HEK293 (cell line): ENCODE results near the gene ATP2A3.
A peak's percentile ranks its signal among the peaks of the same experiment; 100 is the strongest.

Experiments
- CTCF ChIA-PET: fragments of 350-600 bp; formaldehyde crosslinking; extraction: SDS; loops from one replicate; lab custom pipeline; 2021; ENCODE audit warnings: antibody characterized with exemption; lab: Yijun Ruan, JAX
- POLR2A ChIA-PET: fragments of 300-600 bp; formaldehyde crosslinking; extraction: SDS; loops from one replicate; lab custom pipeline; 2020; ENCODE audit warnings: antibody characterized with exemption, inconsistent platforms; lab: Yijun Ruan, JAX
- H3K27ac ChIP-seq: fragments of 200-500 bp; sonication (Bioruptor generic); 2 replicates; pipeline ENCODE4 v1.5.1; 2014; ENCODE audit warnings: low read depth, low read length, control low read depth, inconsistent platforms; ENCODE audit errors: extremely low read depth
- H3K36me3 ChIP-seq, 2 experiments: fragments of 200-500 bp in 1 of 2; sonication (Bioruptor generic) in 1 of 2; 1 replicate in 1 of 2; 2 replicates in 1 of 2; pipeline ENCODE4 v1.5.1; 2014 to 2017; ENCODE audit warnings: inconsistent platforms in 2 of 2, low read length in 2 of 2; ENCODE audit not compliant: control insufficient read depth in 2 of 2, insufficient read depth in 1 of 2
- H3K4me1 ChIP-seq: fragments of 200-500 bp; sonication (Bioruptor generic); 2 replicates; pipeline ENCODE4 v1.5.1; 2014; ENCODE audit warnings: mild to moderate bottlenecking, low read length, inconsistent platforms; ENCODE audit not compliant: control insufficient read depth, insufficient read depth
- H3K4me3 ChIP-seq: 2 replicates; pipeline ENCODE4 v1.5.1; 2011; ENCODE audit warnings: low read depth, mild to moderate bottlenecking, control low read depth, low read length, moderate library complexity
- H3K9me3 ChIP-seq: fragments of 200-500 bp; sonication (Bioruptor generic); 2 replicates; pipeline ENCODE4 v1.5.1; 2014; ENCODE audit warnings: low read depth, low read length, inconsistent platforms; ENCODE audit not compliant: control insufficient read depth, insufficient read depth
- IKZF3 ChIP-seq: fragments of 450-650 bp; IDR thresholded peaks from 2 replicates; pipeline ENCODE4 v1.5.0; 2018; ENCODE audit warnings: missing biosample characterization, mild to moderate bottlenecking, missing genetic modification characterization, moderate library complexity
- KLF9 ChIP-seq: fragments of 450-650 bp; formaldehyde crosslinking; IDR thresholded peaks from 2 replicates; pipeline ENCODE4 v1.5.1; 2016; ENCODE audit warnings: missing biosample characterization, missing genetic modification characterization, low read depth
- MZF1 ChIP-seq: fragments of 450-650 bp; formaldehyde crosslinking; IDR thresholded peaks from 2 replicates; pipeline ENCODE4 v1.5.1; 2017; ENCODE audit warnings: missing biosample characterization, missing genetic modification characterization, borderline replicate concordance
- ZIC2 ChIP-seq: fragments of 450-650 bp; formaldehyde crosslinking; IDR thresholded peaks from 2 replicates; pipeline ENCODE4 v1.5.1; 2016; ENCODE audit warnings: missing biosample characterization, missing genetic modification characterization
- ZNF175 ChIP-seq: fragments of 450-650 bp; formaldehyde crosslinking; IDR thresholded peaks from 2 replicates; pipeline ENCODE4 v1.5.1; 2016; ENCODE audit warnings: missing biosample characterization, missing genetic modification characterization
- ZNF2 ChIP-seq: fragments of 450-650 bp; formaldehyde crosslinking; IDR thresholded peaks from 2 replicates; pipeline ENCODE4 v1.5.1; 2016; ENCODE audit warnings: missing biosample characterization, missing genetic modification characterization
- ZNF211 ChIP-seq: fragments of 450-650 bp; formaldehyde crosslinking; IDR thresholded peaks from 2 replicates; pipeline ENCODE4 v1.5.1; 2016; ENCODE audit warnings: low read depth, missing biosample characterization, missing genetic modification characterization
- ZNF324 ChIP-seq: fragments of 450-650 bp; formaldehyde crosslinking; IDR thresholded peaks from 2 replicates; pipeline ENCODE4 v1.5.1; 2016; ENCODE audit warnings: missing biosample characterization, missing genetic modification characterization
- ZNF416 ChIP-seq: fragments of 450-650 bp; formaldehyde crosslinking; IDR thresholded peaks from 2 replicates; pipeline ENCODE4 v1.5.1; 2016; ENCODE audit warnings: missing biosample characterization, missing genetic modification characterization
- ZNF600 ChIP-seq: fragments of 450-650 bp; formaldehyde crosslinking; IDR thresholded peaks from 2 replicates; pipeline ENCODE4 v1.5.1; 2016; ENCODE audit warnings: missing biosample characterization, missing genetic modification characterization
- TF ChIP-seq, protein P1 (sequence below): fragments of 450-650 bp; formaldehyde crosslinking; conservative IDR thresholded peaks from 2 replicates; pipeline ENCODE4 v1.5.1; 2016; ENCODE audit warnings: low read depth, missing biosample characterization, missing genetic modification characterization
- TF ChIP-seq, protein P2 (sequence below): fragments of 450-650 bp; formaldehyde crosslinking; IDR thresholded peaks from 2 replicates; pipeline ENCODE4 v1.5.1; 2016; ENCODE audit warnings: missing biosample characterization, missing genetic modification characterization, borderline replicate concordance
- TF ChIP-seq, protein P3 (sequence below): fragments of 450-650 bp; formaldehyde crosslinking; IDR thresholded peaks from 2 replicates; pipeline ENCODE4 v1.5.1; 2016; ENCODE audit warnings: missing biosample characterization, missing genetic modification characterization, low read depth
- TF ChIP-seq, protein P4 (sequence below): fragments of 450-650 bp; formaldehyde crosslinking; IDR thresholded peaks from 2 replicates; pipeline ENCODE4 v1.5.1; 2016; ENCODE audit warnings: missing biosample characterization, missing genetic modification characterization, borderline replicate concordance
- TF ChIP-seq, protein P5 (sequence below): fragments of 450-650 bp; formaldehyde crosslinking; IDR thresholded peaks from 2 replicates; pipeline ENCODE4 v1.5.1; 2016; ENCODE audit warnings: missing biosample characterization, missing genetic modification characterization

The ATP2A3 gene

DNA sequence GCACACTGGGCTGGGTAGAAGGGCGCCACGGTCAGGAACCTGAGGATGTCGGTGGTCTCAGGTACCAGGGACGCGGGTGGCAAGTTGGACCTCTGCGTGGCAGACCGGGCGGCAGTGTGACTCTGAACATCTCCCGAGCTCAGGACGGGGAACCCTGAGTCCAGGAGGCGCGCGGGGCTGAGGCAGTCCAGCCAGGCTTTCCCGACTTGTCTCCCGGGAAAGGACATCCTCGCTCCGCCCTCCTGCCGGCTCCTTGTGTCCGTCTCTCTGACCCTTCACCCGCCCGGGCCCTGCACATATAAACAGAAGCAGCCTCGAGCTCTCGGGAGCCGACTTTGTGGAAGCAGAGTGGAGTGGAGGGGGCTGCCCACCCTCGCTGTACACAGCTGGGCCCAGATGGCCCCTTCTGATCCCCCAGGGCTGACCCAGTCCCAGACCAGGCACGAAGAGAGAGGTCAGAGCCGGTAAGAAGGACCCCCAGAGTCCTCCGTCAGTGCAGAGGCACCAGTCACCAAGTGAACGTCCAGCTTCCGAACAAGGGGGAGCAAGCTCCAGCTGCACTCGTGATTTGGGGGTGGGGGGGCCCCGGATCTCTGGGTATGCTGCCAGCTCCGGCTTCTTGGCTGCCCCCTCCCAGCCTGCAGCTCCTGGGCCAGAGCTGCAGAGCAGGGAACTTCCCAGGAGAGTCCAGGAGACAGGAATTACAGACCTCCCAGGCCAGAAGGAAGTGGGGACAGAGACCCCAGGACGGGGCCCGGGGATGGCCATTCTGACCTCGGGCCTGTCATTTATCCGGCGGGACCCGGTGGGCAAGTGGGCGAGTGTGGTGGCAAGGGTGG lies 39.5 kb downstream of the ATP2A3 start (continued):
- TF ChIP-seq, protein P1, sequence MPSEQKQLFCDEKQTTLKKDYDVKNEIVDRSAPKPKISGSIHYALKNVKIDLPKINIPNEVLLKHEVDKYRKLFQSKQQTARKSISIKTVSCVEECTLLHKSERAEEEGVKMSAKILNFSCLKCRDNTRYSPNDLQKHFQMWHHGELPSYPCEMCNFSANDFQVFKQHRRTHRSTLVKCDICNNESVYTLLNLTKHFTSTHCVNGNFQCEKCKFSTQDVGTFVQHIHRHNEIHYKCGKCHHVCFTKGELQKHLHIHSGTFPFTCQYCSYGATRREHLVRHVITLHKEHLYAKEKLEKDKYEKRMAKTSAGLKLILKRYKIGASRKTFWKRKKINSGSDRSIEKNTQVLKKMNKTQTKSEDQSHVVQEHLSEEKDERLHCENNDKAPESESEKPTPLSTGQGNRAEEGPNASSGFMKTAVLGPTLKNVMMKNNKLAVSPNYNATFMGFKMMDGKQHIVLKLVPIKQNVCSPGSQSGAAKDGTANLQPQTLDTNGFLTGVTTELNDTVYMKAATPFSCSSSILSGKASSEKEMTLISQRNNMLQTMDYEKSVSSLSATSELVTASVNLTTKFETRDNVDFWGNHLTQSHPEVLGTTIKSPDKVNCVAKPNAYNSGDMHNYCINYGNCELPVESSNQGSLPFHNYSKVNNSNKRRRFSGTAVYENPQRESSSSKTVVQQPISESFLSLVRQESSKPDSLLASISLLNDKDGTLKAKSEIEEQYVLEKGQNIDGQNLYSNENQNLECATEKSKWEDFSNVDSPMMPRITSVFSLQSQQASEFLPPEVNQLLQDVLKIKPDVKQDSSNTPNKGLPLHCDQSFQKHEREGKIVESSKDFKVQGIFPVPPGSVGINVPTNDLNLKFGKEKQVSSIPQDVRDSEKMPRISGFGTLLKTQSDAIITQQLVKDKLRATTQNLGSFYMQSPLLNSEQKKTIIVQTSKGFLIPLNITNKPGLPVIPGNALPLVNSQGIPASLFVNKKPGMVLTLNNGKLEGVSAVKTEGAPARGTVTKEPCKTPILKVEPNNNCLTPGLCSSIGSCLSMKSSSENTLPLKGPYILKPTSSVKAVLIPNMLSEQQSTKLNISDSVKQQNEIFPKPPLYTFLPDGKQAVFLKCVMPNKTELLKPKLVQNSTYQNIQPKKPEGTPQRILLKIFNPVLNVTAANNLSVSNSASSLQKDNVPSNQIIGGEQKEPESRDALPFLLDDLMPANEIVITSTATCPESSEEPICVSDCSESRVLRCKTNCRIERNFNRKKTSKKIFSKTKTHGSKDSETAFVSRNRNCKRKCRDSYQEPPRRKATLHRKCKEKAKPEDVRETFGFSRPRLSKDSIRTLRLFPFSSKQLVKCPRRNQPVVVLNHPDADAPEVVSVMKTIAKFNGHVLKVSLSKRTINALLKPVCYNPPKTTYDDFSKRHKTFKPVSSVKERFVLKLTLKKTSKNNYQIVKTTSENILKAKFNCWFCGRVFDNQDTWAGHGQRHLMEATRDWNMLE (tag by site-specific recombination) = no peak

DNA sequence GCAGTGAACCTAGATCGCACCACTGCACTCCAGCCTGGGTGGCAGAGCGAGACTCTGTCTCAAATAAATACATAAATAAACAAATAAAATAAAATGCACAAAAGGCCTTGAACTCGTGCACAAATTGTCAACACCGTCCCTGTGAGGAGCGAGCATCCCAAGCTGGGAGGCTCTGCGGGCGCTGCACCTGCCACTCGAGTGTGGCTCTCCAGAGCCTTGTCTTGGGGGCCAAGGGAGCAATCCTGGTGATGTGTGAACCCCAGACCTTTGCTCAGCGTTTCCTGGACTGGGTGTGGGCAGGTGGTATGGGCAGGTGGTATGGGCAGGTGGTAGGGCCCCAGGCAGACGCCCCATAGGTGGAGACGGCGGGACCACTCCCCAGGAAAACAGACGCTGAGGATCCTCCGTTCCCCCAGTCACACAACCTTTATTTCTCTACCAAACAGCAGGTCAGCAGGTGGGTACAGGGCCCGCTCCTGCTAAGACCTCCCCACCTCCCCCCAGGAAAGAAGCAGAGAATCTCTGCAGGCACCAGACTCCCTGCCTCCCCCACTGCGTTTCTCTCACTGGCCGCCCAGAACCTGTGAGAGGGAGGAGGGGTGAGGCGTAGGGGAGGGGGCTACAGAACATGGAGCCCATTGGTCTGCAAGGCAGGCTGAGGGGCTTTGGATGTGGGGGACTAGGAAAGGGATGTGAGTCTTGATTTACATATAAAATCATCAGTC lies 40.6 kb downstream of the ATP2A3 start:
- no peaks in the 10 kb centered on the region for H3K4me1 ChIP-seq
- H3K36me3 ChIP-seq = no peaks in the 10 kb centered on the region
- no peak overlapping the region for H3K27ac ChIP-seq
- CTCF ChIA-PET = interaction anchor here (0.5 to 4.3 kb wide), 4 partner anchors 10 to 1312 kb away, joined by 3 to 35 read pairs (median 6); no protein-coding TSS in a partner anchor
- POLR2A ChIA-PET = no interaction called here
- no peak overlapping the region for H3K4me3 ChIP-seq
- H3K9me3 ChIP-seq = no peaks in the 10 kb centered on the region
- TF ChIP-seq ZNF416 (tag by site-specific recombination) (no peak), ZNF324 (tag by site-specific recombination) (no peak), ZIC2 (tag by site-specific recombination) (peak; percentile 37), KLF9 (tag by site-specific recombination) (no peak), ZNF600 (tag by site-specific recombination) (0 out of 2 replicates have a peak, but pooled peaks have one; percentile 20), MZF1 (tag by site-specific recombination) (no peak), ZNF175 (tag by site-specific recombination) (no peak), ZNF211 (tag by site-specific recombination) (no peak), IKZF3 (tag by site-specific recombination) (no peak), ZNF2 (tag by site-specific recombination) (no peak)
- TF ChIP-seq, protein P2, sequence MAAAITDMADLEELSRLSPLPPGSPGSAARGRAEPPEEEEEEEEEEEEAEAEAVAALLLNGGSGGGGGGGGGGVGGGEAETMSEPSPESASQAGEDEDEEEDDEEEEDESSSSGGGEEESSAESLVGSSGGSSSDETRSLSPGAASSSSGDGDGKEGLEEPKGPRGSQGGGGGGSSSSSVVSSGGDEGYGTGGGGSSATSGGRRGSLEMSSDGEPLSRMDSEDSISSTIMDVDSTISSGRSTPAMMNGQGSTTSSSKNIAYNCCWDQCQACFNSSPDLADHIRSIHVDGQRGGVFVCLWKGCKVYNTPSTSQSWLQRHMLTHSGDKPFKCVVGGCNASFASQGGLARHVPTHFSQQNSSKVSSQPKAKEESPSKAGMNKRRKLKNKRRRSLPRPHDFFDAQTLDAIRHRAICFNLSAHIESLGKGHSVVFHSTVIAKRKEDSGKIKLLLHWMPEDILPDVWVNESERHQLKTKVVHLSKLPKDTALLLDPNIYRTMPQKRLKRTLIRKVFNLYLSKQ (tag by site-specific recombination) = no peak
- TF ChIP-seq, protein P3, sequence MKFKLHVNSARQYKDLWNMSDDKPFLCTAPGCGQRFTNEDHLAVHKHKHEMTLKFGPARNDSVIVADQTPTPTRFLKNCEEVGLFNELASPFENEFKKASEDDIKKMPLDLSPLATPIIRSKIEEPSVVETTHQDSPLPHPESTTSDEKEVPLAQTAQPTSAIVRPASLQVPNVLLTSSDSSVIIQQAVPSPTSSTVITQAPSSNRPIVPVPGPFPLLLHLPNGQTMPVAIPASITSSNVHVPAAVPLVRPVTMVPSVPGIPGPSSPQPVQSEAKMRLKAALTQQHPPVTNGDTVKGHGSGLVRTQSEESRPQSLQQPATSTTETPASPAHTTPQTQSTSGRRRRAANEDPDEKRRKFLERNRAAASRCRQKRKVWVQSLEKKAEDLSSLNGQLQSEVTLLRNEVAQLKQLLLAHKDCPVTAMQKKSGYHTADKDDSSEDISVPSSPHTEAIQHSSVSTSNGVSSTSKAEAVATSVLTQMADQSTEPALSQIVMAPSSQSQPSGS (tag by site-specific recombination) = no peak
- TF ChIP-seq, protein P4, sequence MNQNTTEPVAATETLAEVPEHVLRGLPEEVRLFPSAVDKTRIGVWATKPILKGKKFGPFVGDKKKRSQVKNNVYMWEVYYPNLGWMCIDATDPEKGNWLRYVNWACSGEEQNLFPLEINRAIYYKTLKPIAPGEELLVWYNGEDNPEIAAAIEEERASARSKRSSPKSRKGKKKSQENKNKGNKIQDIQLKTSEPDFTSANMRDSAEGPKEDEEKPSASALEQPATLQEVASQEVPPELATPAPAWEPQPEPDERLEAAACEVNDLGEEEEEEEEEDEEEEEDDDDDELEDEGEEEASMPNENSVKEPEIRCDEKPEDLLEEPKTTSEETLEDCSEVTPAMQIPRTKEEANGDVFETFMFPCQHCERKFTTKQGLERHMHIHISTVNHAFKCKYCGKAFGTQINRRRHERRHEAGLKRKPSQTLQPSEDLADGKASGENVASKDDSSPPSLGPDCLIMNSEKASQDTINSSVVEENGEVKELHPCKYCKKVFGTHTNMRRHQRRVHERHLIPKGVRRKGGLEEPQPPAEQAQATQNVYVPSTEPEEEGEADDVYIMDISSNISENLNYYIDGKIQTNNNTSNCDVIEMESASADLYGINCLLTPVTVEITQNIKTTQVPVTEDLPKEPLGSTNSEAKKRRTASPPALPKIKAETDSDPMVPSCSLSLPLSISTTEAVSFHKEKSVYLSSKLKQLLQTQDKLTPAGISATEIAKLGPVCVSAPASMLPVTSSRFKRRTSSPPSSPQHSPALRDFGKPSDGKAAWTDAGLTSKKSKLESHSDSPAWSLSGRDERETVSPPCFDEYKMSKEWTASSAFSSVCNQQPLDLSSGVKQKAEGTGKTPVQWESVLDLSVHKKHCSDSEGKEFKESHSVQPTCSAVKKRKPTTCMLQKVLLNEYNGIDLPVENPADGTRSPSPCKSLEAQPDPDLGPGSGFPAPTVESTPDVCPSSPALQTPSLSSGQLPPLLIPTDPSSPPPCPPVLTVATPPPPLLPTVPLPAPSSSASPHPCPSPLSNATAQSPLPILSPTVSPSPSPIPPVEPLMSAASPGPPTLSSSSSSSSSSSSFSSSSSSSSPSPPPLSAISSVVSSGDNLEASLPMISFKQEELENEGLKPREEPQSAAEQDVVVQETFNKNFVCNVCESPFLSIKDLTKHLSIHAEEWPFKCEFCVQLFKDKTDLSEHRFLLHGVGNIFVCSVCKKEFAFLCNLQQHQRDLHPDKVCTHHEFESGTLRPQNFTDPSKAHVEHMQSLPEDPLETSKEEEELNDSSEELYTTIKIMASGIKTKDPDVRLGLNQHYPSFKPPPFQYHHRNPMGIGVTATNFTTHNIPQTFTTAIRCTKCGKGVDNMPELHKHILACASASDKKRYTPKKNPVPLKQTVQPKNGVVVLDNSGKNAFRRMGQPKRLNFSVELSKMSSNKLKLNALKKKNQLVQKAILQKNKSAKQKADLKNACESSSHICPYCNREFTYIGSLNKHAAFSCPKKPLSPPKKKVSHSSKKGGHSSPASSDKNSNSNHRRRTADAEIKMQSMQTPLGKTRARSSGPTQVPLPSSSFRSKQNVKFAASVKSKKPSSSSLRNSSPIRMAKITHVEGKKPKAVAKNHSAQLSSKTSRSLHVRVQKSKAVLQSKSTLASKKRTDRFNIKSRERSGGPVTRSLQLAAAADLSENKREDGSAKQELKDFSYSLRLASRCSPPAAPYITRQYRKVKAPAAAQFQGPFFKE (tag by site-specific recombination) = no peak
- TF ChIP-seq, protein P5, sequence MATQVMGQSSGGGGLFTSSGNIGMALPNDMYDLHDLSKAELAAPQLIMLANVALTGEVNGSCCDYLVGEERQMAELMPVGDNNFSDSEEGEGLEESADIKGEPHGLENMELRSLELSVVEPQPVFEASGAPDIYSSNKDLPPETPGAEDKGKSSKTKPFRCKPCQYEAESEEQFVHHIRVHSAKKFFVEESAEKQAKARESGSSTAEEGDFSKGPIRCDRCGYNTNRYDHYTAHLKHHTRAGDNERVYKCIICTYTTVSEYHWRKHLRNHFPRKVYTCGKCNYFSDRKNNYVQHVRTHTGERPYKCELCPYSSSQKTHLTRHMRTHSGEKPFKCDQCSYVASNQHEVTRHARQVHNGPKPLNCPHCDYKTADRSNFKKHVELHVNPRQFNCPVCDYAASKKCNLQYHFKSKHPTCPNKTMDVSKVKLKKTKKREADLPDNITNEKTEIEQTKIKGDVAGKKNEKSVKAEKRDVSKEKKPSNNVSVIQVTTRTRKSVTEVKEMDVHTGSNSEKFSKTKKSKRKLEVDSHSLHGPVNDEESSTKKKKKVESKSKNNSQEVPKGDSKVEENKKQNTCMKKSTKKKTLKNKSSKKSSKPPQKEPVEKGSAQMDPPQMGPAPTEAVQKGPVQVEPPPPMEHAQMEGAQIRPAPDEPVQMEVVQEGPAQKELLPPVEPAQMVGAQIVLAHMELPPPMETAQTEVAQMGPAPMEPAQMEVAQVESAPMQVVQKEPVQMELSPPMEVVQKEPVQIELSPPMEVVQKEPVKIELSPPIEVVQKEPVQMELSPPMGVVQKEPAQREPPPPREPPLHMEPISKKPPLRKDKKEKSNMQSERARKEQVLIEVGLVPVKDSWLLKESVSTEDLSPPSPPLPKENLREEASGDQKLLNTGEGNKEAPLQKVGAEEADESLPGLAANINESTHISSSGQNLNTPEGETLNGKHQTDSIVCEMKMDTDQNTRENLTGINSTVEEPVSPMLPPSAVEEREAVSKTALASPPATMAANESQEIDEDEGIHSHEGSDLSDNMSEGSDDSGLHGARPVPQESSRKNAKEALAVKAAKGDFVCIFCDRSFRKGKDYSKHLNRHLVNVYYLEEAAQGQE = no peak
